Right forelimb (tissue), 1 donor: ENCODE data around the gene ATP8B1.
"Not testable (repeated sequence)": the region's sequence is repeated elsewhere in the genome, so short reads cannot be mapped to it uniquely, and the experiment has no call there.

Source experiments
- DNase-seq: peaks from one replicate; pipeline ENCODE4 v3.0.0-alpha.2; 2018

The ATP8B1 gene

GRCh38 chr18:57803103-57803969, at the start of gene ATP8B1:
TSS of gene ATP8B1 (minus strand) at chr18:57803315. CDS start at chr18:57731807, 71,508 bp downstream.
- peak; percentile 81 for DNase-seq

DNA sequence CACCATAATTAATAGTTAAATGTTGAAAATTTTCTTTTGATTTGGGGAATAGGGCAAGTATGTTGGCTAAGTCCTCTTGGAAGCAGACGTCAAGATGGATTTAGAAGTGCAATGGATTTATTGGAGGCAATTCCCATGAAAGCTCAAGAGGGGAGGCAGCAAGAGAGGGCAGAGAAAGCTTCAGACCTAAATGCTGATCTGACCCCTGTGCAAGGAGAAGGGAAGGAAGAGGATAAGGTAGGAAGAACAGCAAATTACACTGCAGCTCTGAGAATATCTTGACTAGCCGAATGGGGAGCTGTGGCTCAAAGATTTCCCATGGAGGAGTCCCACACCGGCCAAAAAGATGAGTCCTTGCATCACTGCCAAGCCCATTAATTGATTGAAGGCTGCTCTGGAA, 46.9 kb upstream of the ATP8B1 start:
- DNase-seq: no peak

- DNase-seq: not testable (repeated sequence)
These were observed 45.3 kb upstream of the ATP8B1 start for GRCh38 chr18:57848374-57848773.

DNA sequence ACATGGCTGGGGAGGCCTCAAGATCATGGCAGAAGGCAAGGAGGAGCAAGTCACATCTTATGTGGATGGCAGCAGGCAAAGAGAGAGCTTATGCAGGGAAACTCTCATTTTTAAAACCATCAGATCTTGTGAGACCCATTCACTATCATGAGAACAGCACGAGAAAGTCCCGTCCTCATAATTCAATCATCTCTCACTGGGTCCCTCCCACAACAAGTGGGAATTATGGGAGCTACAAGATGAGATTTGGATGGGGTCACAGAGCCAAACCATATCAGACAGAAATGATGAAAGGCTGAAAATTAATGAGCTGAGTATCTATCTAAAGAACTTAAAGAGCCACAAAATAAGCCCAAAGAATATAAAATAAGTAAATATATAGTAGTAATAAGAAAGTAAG, 44.3 kb upstream of the ATP8B1 start:
- not testable (repeated sequence) for DNase-seq

- no peak for DNase-seq
These were observed 43.1 kb upstream of the ATP8B1 start for GRCh38 chr18:57846258-57846657.

DNA sequence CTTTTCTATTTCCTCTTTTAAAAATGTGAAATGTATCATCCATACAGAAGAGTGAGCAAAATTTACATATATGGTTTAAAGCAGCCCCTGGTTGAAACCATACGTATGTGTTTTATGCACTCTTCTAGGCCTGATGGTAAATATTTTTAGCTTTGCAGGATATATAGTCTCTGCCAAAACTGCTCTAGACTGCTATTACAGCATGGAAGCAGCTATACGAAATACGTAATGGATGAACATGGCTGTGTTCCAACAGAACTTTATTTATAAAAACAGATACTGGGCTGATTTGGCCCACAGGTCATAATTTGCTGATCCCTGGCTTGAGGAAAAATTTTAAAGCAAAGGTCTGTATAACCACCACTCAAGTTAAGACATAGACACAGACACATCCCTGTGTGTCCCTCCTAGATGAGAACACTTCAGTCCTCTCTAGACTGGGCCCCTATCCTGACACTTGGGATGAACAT, 42.5 kb upstream of the ATP8B1 start:
- no peak for DNase-seq

- DNase-seq: no peak
These were observed 41.2 kb upstream of the ATP8B1 start for GRCh38 chr18:57844319-57844718.

GRCh38 chr18:57843386-57843785, 40.3 kb upstream of the ATP8B1 start:
- DNase-seq: no peak

DNA sequence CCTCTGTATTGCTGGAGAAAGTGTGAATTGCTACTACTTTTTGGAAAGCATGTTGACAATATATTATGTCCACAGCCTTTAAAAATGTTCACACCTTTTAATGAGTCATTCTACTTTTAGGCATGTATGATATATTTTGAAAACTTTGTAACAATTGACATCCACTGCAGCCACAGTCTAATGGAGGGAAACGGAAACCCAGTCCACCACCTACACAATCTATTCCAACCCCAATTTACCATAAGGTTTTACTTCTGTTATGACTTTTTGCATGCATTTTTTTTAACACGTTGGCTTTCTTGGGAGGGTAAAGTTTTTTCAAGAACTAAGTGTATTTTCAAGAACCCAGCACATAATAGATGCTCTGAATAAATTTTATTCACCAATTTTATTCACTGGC, 38.5 kb upstream of the ATP8B1 start:
- no peak for DNase-seq

GRCh38 chr18:57839942-57840381, 36.8 kb upstream of the ATP8B1 start:
- DNase-seq: no peak

DNA sequence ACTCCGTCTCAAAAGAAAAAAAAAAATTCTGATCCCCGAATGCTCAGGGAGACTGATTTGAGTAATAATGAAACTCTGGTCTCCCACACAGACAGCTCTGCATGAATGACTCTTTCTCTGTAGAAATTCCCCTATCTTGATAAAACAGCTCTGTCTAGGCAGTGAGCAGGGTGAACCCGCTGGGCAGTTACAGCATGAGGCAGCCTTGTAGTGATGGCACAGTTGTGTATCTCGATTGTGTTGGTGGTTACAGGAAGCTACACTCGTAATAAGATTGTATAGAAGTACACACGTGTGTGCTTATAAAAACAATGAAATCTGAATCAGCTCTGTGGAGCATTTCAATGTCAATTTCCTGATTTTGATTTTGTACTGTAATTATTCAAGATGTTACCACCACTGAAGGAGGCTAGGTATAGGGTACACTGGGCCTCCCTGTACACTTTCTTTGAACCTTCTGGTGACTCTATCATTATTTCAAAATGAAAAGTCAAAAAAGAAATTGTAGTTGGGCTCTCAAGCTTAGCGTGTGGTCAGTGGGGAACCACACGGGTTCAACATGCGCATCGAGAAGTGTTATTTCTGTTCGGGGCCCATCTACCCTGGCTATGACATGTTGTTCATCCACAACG, 34.9 kb upstream of the ATP8B1 start:
- no peak for DNase-seq

DNA sequence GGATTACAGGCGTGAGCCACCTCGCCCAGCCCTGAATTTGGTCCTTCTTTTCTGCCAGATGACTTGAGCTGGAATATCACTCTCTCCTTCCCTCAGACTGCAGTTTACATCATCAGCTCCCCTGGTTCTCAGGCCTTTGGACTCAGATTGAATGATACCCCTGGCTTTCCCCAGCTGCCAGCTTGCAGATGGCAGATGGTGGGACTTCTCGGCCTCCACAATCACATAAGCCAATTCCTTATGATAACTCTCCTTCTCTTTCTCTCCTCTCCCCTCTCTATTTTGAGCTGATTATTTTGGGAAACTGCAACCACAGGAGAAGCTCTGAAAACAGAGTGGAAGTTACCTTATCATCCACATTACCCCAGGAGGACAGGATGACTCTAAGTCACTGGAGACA, 33.4 kb upstream of the ATP8B1 start:
- no peak for DNase-seq

GRCh38 chr18:57835904-57836303, 32.8 kb upstream of the ATP8B1 start:
- no peak for DNase-seq

DNA sequence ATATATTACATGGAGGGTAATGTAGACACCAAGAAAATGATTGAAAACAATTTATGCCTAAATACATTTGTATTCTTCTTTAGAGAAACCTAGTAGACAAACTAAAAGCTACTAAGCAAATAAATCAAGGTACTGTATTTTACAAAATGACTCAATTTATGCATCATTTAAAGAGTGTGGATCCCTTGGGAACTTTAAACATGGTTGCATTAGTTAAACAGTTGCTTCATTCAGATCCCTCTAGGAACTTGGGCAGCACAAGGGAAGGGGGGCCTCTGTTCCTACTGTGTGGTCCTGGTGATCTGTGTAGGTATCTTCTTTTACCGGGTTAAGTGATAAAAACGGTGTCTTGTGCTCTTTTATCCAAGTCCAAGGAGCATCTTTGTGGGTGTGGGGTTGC, 31.5 kb upstream of the ATP8B1 start:
- no peak for DNase-seq

GRCh38 chr18:57833441-57834101, 30.5 kb upstream of the ATP8B1 start:
- no peak for DNase-seq

DNA sequence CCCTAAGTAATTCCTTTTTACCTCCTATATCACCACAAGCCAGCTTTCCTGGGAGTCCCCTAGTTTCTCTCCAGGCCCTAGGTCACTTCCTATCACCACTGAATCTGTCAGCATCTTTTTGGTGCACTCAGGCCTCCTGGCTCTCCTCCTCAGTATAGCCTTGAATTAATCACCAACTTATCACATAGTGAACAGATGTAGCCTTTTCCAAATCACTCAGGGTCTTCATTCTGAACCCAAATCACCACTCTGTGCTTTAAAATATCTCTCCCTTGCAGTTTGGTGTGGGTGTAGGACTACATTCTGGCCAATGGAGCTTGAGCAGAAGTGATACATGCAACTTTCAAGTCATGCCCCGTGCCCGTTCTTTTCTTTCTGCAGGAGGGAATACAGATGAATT, 29.6 kb upstream of the ATP8B1 start:
- no peak for DNase-seq

- DNase-seq: no peak
These were observed 28.7 kb upstream of the ATP8B1 start for GRCh38 chr18:57831597-57832377.

DNA sequence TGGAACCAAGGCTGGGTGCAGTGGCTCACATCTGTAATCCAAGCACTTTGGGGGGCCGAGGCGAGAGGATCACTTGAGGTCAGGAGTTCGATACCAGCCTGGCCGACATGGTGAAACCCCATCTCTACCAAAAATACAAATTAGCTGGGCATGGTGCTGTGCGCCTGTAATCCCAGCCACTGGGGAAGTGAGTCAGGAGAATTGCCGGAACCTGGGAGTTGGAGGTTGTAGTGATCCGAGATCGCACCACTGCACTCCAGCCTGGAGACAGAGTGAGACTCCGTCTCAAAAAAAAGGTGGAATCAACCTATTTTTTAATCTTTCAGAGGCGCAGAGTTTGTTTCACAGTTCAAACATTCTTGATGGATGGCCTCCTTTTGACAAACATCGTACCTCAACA, 24.5 kb upstream of the ATP8B1 start:
- no peak for DNase-seq

GRCh38 chr18:57826252-57826651, 23.1 kb upstream of the ATP8B1 start:
- no peak for DNase-seq

GRCh38 chr18:57820583-57820982, 17.5 kb upstream of the ATP8B1 start:
- DNase-seq: not testable (repeated sequence)

- DNase-seq: no peak
These were observed 16.8 kb upstream of the ATP8B1 start for GRCh38 chr18:57819671-57820460.

DNA sequence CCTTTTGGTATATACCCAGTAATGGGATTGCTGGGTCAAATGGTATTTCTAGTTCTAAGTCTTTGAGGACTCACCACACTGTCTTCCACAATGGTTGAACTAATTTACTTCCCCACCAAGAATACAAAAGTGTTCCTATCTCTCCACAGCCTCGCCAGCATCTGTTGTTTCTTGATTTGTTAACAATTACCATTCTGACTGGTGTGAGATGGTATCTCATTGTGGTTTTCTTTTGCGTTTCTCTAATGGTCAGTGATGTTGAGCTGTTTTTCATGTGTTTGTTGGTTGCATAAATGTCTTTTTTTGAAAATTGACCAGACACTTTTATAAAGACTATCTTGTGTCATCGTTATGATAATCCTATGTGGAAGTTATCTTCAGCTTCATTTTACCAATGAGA, 16.0 kb upstream of the ATP8B1 start:
- no peak for DNase-seq
